Measurements from ENCODE around the gene CXorf58.
"Not testable (repeated sequence)": the region's sequence is repeated elsewhere in the genome, so short reads cannot be mapped to it uniquely, and the experiment has no call there.

Gene CXorf58

GRCh38 chrX:23907498-23908218 lies at the start of gene CXorf58, which contains the start of gene APOO:
TSS of gene CXorf58 (plus strand) at chrX:23908006. CDS start at chrX:23910303, 2,297 bp downstream.
TSS of gene APOO (minus strand) at chrX:23907938. CDS start at chrX:23907702, 236 bp downstream.
- DNase-seq: peak; percentile 93 to 99 (median 98)

- DNase-seq: not testable (repeated sequence)
These were observed 48.6 kb upstream of the CXorf58 start for GRCh38 chrX:23859238-23859637.

GRCh38 chrX:23861215-23861896 lies 46.5 kb upstream of the CXorf58 start:
- no peak for DNase-seq

- DNase-seq: not testable (repeated sequence)
These were observed 45.9 kb upstream of the CXorf58 start for GRCh38 chrX:23861952-23862351.

- DNase-seq: peak in 2 of 3 experiments; percentile 74 to 90
These were observed 43.0 kb upstream of the CXorf58 start for GRCh38 chrX:23864742-23865326.

GRCh38 chrX:23870041-23870440 lies 37.8 kb upstream of the CXorf58 start:
- DNase-seq: no peak

- no peak for DNase-seq
These were observed 35.8 kb upstream of the CXorf58 start for GRCh38 chrX:23871905-23872546.

- peak in 1 of 3 experiments; percentile 14 for DNase-seq
These were observed 28.3 kb upstream of the CXorf58 start for GRCh38 chrX:23879380-23880090.

GRCh38 chrX:23883737-23884354 lies 24.0 kb upstream of the CXorf58 start:
- no peak for DNase-seq

GRCh38 chrX:23884427-23885024 lies 23.3 kb upstream of the CXorf58 start:
- DNase-seq: no peak

- DNase-seq: peak in 2 of 3 experiments; percentile 44 to 72
These were observed 22.0 kb upstream of the CXorf58 start for GRCh38 chrX:23885803-23886202.

- no peak for DNase-seq
These were observed 20.4 kb upstream of the CXorf58 start for GRCh38 chrX:23887451-23887850.

GRCh38 chrX:23887918-23888317 lies 19.9 kb upstream of the CXorf58 start:
- no peak for DNase-seq

- DNase-seq: no peak
These were observed 18.8 kb upstream of the CXorf58 start for GRCh38 chrX:23888887-23889501.

GRCh38 chrX:23890933-23891332 lies 16.9 kb upstream of the CXorf58 start:
- no peak for DNase-seq

- not testable (repeated sequence) for DNase-seq
These were observed 12.8 kb upstream of the CXorf58 start for GRCh38 chrX:23894993-23895392.

- not testable (repeated sequence) for DNase-seq
These were observed 11.3 kb upstream of the CXorf58 start for GRCh38 chrX:23896539-23896938.

- no peak for DNase-seq
These were observed 10.8 kb upstream of the CXorf58 start for GRCh38 chrX:23896981-23897380.

GRCh38 chrX:23898412-23898959 lies 9.3 kb upstream of the CXorf58 start:
- no peak for DNase-seq

GRCh38 chrX:23900220-23900797 lies 7.5 kb upstream of the CXorf58 start:
- DNase-seq: no peak
